GM12878 (cell line): ENCODE measurements around the gene CELSR1. TPM values are rescaled to one million over a fixed set of nuclear protein-coding genes. Genes with fewer than 3 reads are reported as not detected.

Source experiments
- ATAC-seq: fragments of 200-7000 bp; cut with Tn5 transposase; 3 replicates; pipeline ENCODE4 v1.9.1; 2020; ENCODE audit warnings: mild to moderate bottlenecking, moderate library complexity
- BruUV-seq: library from RNA; stranded (reverse); fragments of 400-500 nt; replicated peaks from 2 replicates; lab custom pipeline; 2021; lab: Mats Ljungman, UMichigan
- CTCF ChIA-PET: fragments of 300-600 bp; sonication (Branson Sonifier 250); formaldehyde crosslinking; extraction: SDS; loops from one replicate; lab custom pipeline; 2021; ENCODE audit warnings: inconsistent platforms; lab: Yijun Ruan, JAX
- POLR2A ChIA-PET: fragments of 350-600 bp; formaldehyde crosslinking; extraction: SDS; loops from one replicate; lab custom pipeline; 2021; ENCODE audit warnings: inconsistent platforms; lab: Charles Lee
- RAD21 ChIA-PET: fragments of 300-600 bp; sonication (Branson Sonifier 250); formaldehyde crosslinking; loops from one replicate; lab custom pipeline; 2023; ENCODE audit warnings: antibody characterized with exemption; ENCODE audit not compliant: unreplicated experiment; lab: Charles Lee
- SMC1A ChIA-PET: fragments of 300-600 bp; sonication (Branson Sonifier 250); formaldehyde crosslinking; loops from one replicate; lab custom pipeline; 2023; ENCODE audit not compliant: unreplicated experiment, uncharacterized antibody; lab: Charles Lee
- DNase-seq: peaks from one replicate; pipeline ENCODE4 v3.0.0-alpha.2; 2011; ENCODE audit warnings: low read depth, low spot score
- FAIRE-seq: peaks from 3 replicates; lab custom pipeline; 2011; peaks lifted over from hg19 to GRCh38; lab: Jason Lieb, UNC
- H2AFZ ChIP-seq: 2 replicates; pipeline ENCODE4 v1.6.0; 2011; ENCODE audit warnings: low read depth, low read length, control low read depth; ENCODE audit not compliant: control insufficient read depth
- H3K27ac ChIP-seq: 2 replicates; pipeline ENCODE4 v1.5.1; 2011; ENCODE audit warnings: control low read depth; ENCODE audit not compliant: control insufficient read depth, insufficient read depth
- H3K27me3 ChIP-seq, 2 experiments: replicated peaks in 1 of 2; 2 replicates each; pipeline versions ENCODE4 v1.6.0 to v1.6.1; 2011; ENCODE audit warnings: low read length in 1 of 2; ENCODE audit not compliant: control insufficient read depth in 2 of 2, insufficient read depth in 2 of 2
- H3K36me3 ChIP-seq, 2 experiments: 2 replicates each; pipeline ENCODE4 v1.5.1; 2011; ENCODE audit warnings: low read length in 1 of 2; ENCODE audit not compliant: control insufficient read depth in 2 of 2, insufficient read depth in 2 of 2
- H3K4me1 ChIP-seq: 2 replicates; pipeline ENCODE4 v1.6.1; 2011; ENCODE audit warnings: mild to moderate bottlenecking, low read length, moderate library complexity, mixed read lengths; ENCODE audit not compliant: control insufficient read depth, insufficient read depth
- H3K4me2 ChIP-seq: 2 replicates; pipeline ENCODE4 v1.6.0; 2011; ENCODE audit warnings: control low read depth; ENCODE audit not compliant: control insufficient read depth, insufficient read depth
- H3K4me3 ChIP-seq: fragments of 200-600 bp; sonication (generic); 2 replicates; pipeline ENCODE4 v1.5.1; 2016
- H3K79me2 ChIP-seq: 2 replicates; pipeline ENCODE4 v1.6.0; 2011; ENCODE audit warnings: low read length; ENCODE audit not compliant: control insufficient read depth, insufficient read depth
- H3K9ac ChIP-seq: 2 replicates; pipeline ENCODE4 v1.8.0; 2011; ENCODE audit warnings: low read length, control low read depth, mixed read lengths; ENCODE audit not compliant: control insufficient read depth, insufficient read depth
- H3K9me3 ChIP-seq: replicated peaks from 3 replicates; pipeline ENCODE4 v1.5.1; 2011; ENCODE audit warnings: mild to moderate bottlenecking, low read length; ENCODE audit not compliant: control insufficient read depth, insufficient read depth
- H4K20me1 ChIP-seq: 2 replicates; pipeline ENCODE4 v1.6.0; 2011; ENCODE audit not compliant: control insufficient read depth, insufficient read depth
- BMI1 ChIP-seq: fragments of 450-650 bp; IDR thresholded peaks from 2 replicates; pipeline ENCODE4 v1.6.1; 2016; ENCODE audit warnings: mild to moderate bottlenecking, moderate library complexity, borderline replicate concordance
- EED ChIP-seq: sonication (generic); IDR thresholded peaks from 2 replicates; pipeline ENCODE4 v1.6.1; 2016; ENCODE audit warnings: antibody characterized with exemption, low read depth
- KLF5 ChIP-seq: fragments of 450-650 bp; IDR thresholded peaks from 2 replicates; pipeline ENCODE4 v1.6.1; 2014; ENCODE audit warnings: mild to moderate bottlenecking; ENCODE audit not compliant: partially characterized antibody
- MAX ChIP-seq: IDR thresholded peaks from 2 replicates; pipeline ENCODE4 v1.6.1; 2012; ENCODE audit warnings: low read depth, low read length, improper control_type of control experiment
- NR2F1 ChIP-seq: fragments of 450-650 bp; conservative IDR thresholded peaks from 2 replicates; pipeline ENCODE4 v1.6.1; 2017; ENCODE audit warnings: mild to moderate bottlenecking
- SMAD5 ChIP-seq: IDR thresholded peaks from 2 replicates; pipeline ENCODE4 v1.6.1; 2016; ENCODE audit warnings: antibody characterized with exemption, low read depth
- SMC3 ChIP-seq: IDR thresholded peaks from 2 replicates; pipeline ENCODE4 v1.6.1; 2011; ENCODE audit warnings: low read length, improper control_type of control experiment, borderline replicate concordance
- SPI1 ChIP-seq: IDR thresholded peaks from 2 replicates; pipeline ENCODE4 v1.6.1; 2011; ENCODE audit warnings: low read depth, mild to moderate bottlenecking, low read length, moderate library complexity, borderline replicate concordance; ENCODE audit not compliant: insufficient read depth
- YBX1 ChIP-seq: fragments of 450-650 bp; IDR thresholded peaks from 2 replicates; pipeline ENCODE4 v1.6.1; 2016; ENCODE audit warnings: antibody characterized with exemption
- ZNF217 ChIP-seq: fragments of 450-650 bp; IDR thresholded peaks from 2 replicates; pipeline ENCODE4 v1.6.1; 2017; ENCODE audit warnings: antibody characterized with exemption, mild to moderate bottlenecking
- WGBS: methylation state at CpG from one replicate; pipeline ENCODE4 v1.1.6; 2016; ENCODE audit warnings: low lambda C conversion rate; ENCODE audit not compliant: insufficient replicate concordance, insufficient coverage; ENCODE audit errors: missing lambda C conversion rate; 5-methylcytosine and 5-hydroxymethylcytosine counted together
- in situ Hi-C: fragments of 300-500 bp; cut with MboI; formaldehyde crosslinking; loops from 9 replicates; pipeline ENCODE4 v1.14.3; 2018; ENCODE audit warnings: mixed read lengths
- intact Hi-C: fragments of 100-400 bp; cut with micrococcal nuclease; formaldehyde crosslinking; loops from one replicate; pipeline ENCODE4 v1.14.2; 2022; ENCODE audit not compliant: unreplicated experiment
- polyA plus RNA-seq, 11 experiments: library from polyadenylated mRNA; depleted of rRNA in 4 of 11; unstranded in 6 of 11; stranded (reverse) in 5 of 11; fragments of >200 nt; fragmentation: Nextera tagmentation in 4 of 11; fragmentation: Illumina TruSeq in 1 of 11; extraction: Ambion mirVana in 4 of 11; extraction: Trizol in 1 of 11; gene quantifications; 1 replicate in 1 of 11; 2 replicates in 10 of 11; pipeline versions ENCODE4 v1.2.1 to v1.2.3, GENCODE V29; 2011 to 2016; ENCODE audit warnings: inconsistent platforms in 2 of 11, missing spikeins in 2 of 11, low read depth in 1 of 11
- total RNA-seq, 4 experiments: library from RNA; depleted of rRNA in 3 of 4; stranded (reverse); fragments of >200 nt in 3 of 4; fragmentation: Illumina TruSeq in 1 of 4; extraction: Trizol in 1 of 4; gene quantifications; 2 replicates each; pipeline versions ENCODE4 v1.2.1 to v1.2.3, GENCODE V29; 2013 to 2021

Gene CELSR1
- total and polyA plus RNA-seq, 10 of the 15 experiments (the other 5 are each of a cell fraction or from before 2014, with no cell fraction given), result 0.05 to 1.7 (median 0.35) TPM; not detected in 2

DNA sequence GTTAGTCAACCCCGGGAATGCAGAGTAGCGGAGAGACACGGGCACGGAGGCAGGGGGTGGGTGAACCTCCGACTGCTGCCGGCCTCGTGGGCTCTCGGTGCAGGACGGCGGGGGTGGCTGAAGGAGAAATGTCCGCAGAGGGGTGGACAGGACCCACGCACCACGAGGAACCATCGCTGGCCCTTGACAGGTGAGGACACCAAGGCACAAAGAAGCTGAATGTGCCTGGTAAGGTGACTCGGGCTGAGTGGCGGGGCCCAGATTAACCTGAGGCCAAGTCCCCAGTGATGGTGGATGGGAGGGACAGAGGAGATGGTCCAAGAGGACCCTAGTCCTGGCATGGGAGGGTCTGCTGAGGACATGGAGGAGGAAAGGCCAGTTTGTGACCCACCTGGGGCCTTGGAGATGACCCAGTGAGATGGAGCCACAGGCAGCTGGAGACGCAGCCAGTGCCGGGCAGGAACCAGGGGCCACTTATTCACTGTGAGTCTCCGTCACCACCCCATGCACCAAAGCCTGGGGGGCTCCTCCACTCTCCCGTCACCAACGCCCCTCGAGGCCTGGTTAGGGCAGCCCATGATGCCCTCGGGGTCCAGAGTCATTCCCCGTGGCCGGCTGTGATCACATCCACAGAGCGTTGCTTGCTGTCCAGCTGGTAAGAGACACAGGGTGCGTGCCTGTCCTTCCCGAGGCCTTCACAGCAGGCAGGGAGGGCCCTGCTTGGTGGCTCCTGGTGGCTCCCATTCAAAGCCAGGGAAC is 64.2 kb downstream of the CELSR1 start (continued):
- TF ChIP-seq BMI1, result no peak
- no peak for TF ChIP-seq ZNF217
- TF ChIP-seq NR2F1, result no peak
- TF ChIP-seq, all 136 proteins: peak for 0

GRCh38 chr22:46472722-46473016 is 64.8 kb downstream of the CELSR1 start:
- H3K79me2 ChIP-seq, result no peaks in the 10 kb centered on the region
- intact Hi-C loops (no loop called here), in situ Hi-C loops (no loop called here)
- ChIA-PET SMC1A (no interaction called here), POLR2A (no interaction called here), CTCF (no interaction called here), RAD21 (no interaction called here)
- H3K4me3 ChIP-seq, result no peak overlapping the region
- 0% methylated on average over 2 of the region's 8 CpGs for whole genome bisulfite sequencing
- TF ChIP-seq EED, result no peak
- no peak for TF ChIP-seq SMAD5
- TF ChIP-seq KLF5, result no peak
- no peak for TF ChIP-seq SPI1
- no peak for TF ChIP-seq SMC3
- TF ChIP-seq YBX1, result no peak
- TF ChIP-seq MAX, result no peak
- ATAC-seq, result no peak
- H3K9ac ChIP-seq, result no peak overlapping the region
- DNase-seq, result no peak
- no peaks in the 10 kb centered on the region; the same call in 1 of the 3 replicates for H3K9me3 ChIP-seq
- no peak overlapping the region for H2AFZ ChIP-seq
- H3K36me3 ChIP-seq, result no peaks in the 10 kb centered on the region
- H4K20me1 ChIP-seq, result no peaks in the 10 kb centered on the region
- no peaks in the 10 kb centered on the region for H3K4me1 ChIP-seq
- no peak overlapping the region for H3K27ac ChIP-seq
- H3K27me3 ChIP-seq, result no peaks in the 10 kb centered on the region; a peak in 1 of 4 replicates
- no TSS peak for BruUV-seq
- no peak overlapping the region for H3K4me2 ChIP-seq
- no peak for FAIRE-seq
